Neural crest cell (in vitro differentiated cells): Measurements from ENCODE around the gene HSD17B3. TPM values are rescaled to one million over a fixed set of nuclear protein-coding genes. Genes with fewer than 3 reads are reported as not detected.

Experiments used
- DNase-seq: peaks from one replicate; pipeline ENCODE4 v3.0.0; 2021; ENCODE audit warnings: low read depth, mixed read lengths, low spot score
- H3K27ac Mint-ChIP-seq: one replicate; pipeline ENCODE4 v1.8.0; 2021; ENCODE audit warnings: mild to moderate bottlenecking, mixed read lengths; ENCODE audit not compliant: unreplicated experiment
- H3K27me3 Mint-ChIP-seq: 2 replicates; pipeline ENCODE4 v1.8.0; 2021; ENCODE audit warnings: low read depth, mild to moderate bottlenecking, mixed read lengths
- H3K36me3 Mint-ChIP-seq: 2 replicates; pipeline ENCODE4 v1.8.0; 2021; ENCODE audit warnings: low read depth, mild to moderate bottlenecking, mixed read lengths
- H3K4me1 Mint-ChIP-seq: 2 replicates; pipeline ENCODE4 v1.8.0; 2021; ENCODE audit warnings: mixed read lengths
- H3K4me3 Mint-ChIP-seq: one replicate; pipeline ENCODE4 v1.8.0; 2021; ENCODE audit warnings: mild to moderate bottlenecking, mixed read lengths
- H3K9me3 Mint-ChIP-seq: 2 replicates; pipeline ENCODE4 v1.8.0; 2021; ENCODE audit warnings: mixed read lengths
- total RNA-seq: library from RNA; stranded (reverse); gene quantifications from 2 replicates; pipeline ENCODE4 v1.2.1, GENCODE V29; 2021
- TF ChIP-seq, protein P1 (sequence below): fragments of 200-600 bp; sonication (generic); conservative IDR thresholded peaks from 2 replicates; pipeline ENCODE4 v1.5.0; 2021; ENCODE audit warnings: antibody characterized with exemption, mild to moderate bottlenecking

Gene HSD17B3
- total RNA-seq, 1 donor from 2014 or later: not detected

DNA sequence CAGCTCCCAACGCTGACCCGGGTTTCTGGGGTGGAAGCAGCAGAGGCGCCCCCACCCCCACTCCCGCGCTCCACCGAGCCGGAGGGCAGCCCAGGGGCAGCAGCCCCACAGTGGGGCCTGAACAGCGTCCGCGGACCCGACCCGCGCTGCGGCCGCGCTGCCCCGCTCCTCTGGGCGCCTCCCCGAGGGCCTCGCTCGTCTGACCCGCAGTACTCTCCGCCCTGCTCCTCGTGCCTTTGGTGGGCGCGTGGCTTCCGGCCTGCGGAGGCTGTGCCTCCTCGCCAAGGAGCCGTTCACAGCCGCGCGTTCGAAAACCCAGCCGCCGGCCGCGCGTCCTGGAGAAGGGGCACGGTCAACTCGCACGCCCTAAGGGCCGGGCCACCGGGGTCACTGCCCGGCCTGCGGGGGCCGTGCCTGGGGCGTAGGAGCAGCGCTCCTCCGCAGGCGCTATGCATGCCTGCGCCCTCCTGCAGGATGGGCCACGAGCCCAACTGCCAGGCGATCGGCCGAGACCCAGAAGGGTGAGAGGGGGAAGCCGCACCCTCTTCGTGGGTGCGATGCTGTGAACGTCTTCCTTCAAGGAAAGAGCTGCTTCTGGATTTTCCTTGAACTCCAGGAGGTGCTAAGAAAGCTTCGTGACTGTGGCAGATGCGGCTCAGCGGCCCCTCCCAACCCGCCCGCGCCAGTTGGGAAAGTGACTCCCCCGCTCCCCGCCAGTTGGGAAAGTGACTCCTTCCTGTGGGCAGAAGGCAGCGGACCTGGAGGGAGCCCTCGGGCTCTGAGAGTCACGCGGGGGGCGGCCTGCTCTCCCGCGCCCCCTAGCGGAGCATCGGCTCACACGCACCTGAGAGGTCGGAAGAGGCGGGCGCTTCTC is 82.7 kb downstream of the HSD17B3 start:
- Mint-ChIP-seq H3K27me3 (peaks cover 4% of the 10 kb centered on the region), H3K4me3 (no peak overlapping the region), H3K36me3 (peaks cover 8% of the 10 kb centered on the region), H3K27ac (no peak overlapping the region), H3K9me3 (peaks cover 8% of the 10 kb centered on the region), H3K4me1 (peaks cover 27% of the 10 kb centered on the region)
- TF ChIP-seq, protein P1, sequence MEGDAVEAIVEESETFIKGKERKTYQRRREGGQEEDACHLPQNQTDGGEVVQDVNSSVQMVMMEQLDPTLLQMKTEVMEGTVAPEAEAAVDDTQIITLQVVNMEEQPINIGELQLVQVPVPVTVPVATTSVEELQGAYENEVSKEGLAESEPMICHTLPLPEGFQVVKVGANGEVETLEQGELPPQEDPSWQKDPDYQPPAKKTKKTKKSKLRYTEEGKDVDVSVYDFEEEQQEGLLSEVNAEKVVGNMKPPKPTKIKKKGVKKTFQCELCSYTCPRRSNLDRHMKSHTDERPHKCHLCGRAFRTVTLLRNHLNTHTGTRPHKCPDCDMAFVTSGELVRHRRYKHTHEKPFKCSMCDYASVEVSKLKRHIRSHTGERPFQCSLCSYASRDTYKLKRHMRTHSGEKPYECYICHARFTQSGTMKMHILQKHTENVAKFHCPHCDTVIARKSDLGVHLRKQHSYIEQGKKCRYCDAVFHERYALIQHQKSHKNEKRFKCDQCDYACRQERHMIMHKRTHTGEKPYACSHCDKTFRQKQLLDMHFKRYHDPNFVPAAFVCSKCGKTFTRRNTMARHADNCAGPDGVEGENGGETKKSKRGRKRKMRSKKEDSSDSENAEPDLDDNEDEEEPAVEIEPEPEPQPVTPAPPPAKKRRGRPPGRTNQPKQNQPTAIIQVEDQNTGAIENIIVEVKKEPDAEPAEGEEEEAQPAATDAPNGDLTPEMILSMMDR: peak; percentile 64
- no peak for DNase-seq

DNA sequence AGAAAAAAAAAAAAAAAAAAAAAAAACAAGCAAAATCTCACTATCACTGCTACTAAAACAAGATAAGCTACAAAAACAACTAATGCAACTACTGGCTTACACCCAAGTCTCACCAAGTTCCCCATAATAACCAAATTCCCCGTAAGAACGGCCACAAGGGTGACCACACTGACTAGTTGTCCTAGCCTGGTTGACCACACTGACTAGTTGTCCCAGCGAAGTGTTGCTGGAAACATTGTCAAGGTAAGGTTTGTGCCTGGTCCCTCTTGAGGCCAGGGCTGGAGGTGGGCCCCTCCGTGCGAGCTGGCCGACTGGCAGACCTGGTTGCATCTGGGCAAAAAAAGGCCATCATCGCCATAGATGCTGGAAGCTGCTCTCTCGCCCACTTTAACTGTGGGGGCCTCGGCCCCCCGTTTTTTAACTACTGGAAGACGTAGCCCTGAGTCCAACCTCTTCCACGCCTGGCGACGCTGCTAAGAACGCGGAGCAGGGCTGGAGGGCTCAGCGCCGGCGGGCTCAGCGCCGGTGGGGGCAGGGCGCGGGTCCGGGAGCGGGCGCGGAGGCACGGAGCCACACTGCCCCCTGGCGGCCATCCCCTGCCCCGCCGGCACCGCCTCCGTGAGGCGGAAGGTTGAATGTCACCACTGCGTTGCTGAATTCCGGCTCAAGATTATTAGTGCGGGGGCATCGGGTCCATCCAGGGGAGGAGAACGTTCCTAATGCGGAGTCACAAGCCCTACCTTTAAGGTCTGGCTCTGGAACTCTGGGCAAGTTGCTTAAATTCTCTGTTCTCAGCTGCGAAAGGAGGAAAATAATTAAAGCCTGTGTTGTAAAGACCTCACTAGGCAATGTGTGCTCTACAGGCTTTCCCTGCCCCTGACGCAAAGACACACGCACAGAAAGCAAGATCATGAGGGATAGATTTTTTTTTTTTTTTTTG is 84.0 kb downstream of the HSD17B3 start:
- Mint-ChIP-seq H3K4me1 (peaks cover 27% of the 10 kb centered on the region), H3K9me3 (peaks cover 4% of the 10 kb centered on the region), H3K27ac (no peak overlapping the region), H3K4me3 (peak overlapping the region; percentile 77), H3K27me3 (peaks cover 4% of the 10 kb centered on the region), H3K36me3 (peaks cover 4% of the 10 kb centered on the region)
- TF ChIP-seq, protein P1: peak; percentile 99
- DNase-seq: peak; percentile 91

DNA sequence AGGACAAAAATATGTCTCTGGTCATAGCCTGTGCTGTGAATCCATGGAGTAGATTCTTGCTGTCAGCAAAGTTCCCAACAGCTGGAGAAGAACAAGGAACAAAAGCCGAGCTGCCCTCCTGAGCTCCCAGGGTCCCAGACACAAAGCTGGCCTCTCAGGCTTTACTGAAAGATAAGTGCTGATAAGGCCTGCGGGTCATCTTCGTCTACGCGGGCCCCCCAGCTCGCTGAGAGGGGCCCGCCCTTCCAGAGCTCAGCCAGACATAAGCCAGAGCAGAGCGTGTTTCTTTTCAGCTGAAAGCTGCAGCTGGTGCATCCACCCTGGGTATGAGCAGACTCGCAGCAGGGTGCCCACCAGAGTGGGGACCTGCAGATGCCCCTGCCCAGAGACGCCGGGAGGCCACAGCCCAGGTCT is 84.7 kb downstream of the HSD17B3 start:
- no peak overlapping the region for H3K27ac Mint-ChIP-seq
- peak overlapping the region; percentile 77 for H3K4me3 Mint-ChIP-seq
- peaks cover 4% of the 10 kb centered on the region for H3K36me3 Mint-ChIP-seq
- H3K9me3 Mint-ChIP-seq: peaks cover 4% of the 10 kb centered on the region
- peaks cover 27% of the 10 kb centered on the region for H3K4me1 Mint-ChIP-seq
- TF ChIP-seq, protein P1: no peak
- peak; percentile 12 for DNase-seq
- peaks cover 4% of the 10 kb centered on the region for H3K27me3 Mint-ChIP-seq

DNA sequence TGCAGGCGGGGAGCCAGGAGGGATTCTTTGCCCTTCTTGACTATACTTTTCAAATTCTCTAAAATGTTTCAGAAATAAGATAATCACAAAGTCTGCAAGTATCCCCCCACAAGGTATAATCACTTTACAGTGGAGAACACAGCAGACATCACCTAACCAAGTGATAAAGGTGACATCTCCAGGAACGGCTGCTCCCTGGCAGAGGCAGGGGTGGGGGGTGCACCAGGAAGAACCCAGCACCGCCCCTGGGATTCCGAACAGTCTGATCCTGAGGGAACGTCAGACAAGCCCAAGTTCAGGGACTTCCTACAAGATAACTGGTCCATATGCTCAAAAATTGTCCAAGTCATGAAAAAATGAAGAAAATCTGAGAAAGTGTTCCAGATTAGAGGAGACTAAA is 85.4 kb downstream of the HSD17B3 start:
- Mint-ChIP-seq H3K9me3 (no peaks in the 10 kb centered on the region), H3K27me3 (peaks cover 4% of the 10 kb centered on the region), H3K36me3 (no peaks in the 10 kb centered on the region), H3K4me3 (no peak overlapping the region), H3K4me1 (peaks cover 23% of the 10 kb centered on the region), H3K27ac (no peak overlapping the region)
- DNase-seq: no peak
- TF ChIP-seq, protein P1: no peak

DNA sequence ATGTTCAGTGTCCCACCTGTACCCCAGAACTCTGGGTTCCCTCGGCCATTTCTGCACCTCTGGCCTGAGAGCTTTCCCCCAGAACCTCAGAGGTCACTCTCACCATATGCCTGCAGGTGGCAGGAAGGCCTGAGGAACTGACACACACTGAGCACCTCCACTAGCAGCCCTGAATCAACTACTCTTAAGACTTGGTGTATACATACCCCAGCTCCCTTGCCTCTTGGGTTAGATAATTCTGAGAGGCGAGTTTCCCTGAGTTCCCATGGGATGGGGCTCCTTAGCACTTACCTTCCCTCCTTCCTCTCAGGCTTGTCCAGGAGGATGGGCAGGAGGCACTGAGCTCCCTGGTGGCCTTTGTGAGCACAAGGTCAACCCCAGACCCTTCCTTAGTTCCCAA is 86.1 kb downstream of the HSD17B3 start:
- peaks cover 4% of the 10 kb centered on the region for H3K27me3 Mint-ChIP-seq
- H3K9me3 Mint-ChIP-seq: no peaks in the 10 kb centered on the region
- TF ChIP-seq, protein P1: no peak
- peaks cover 23% of the 10 kb centered on the region for H3K4me1 Mint-ChIP-seq
- no peak for DNase-seq
- no peaks in the 10 kb centered on the region for H3K36me3 Mint-ChIP-seq
- no peak overlapping the region for H3K4me3 Mint-ChIP-seq
- H3K27ac Mint-ChIP-seq: no peak overlapping the region
